ENCODE data around the gene LRRC59. TPM values are rescaled to one million over a fixed set of nuclear protein-coding genes. Genes with fewer than 3 reads are reported as not detected.

LRRC59 gene
- total and polyA plus RNA-seq, 2 of the 4 experiments (the other 2 are of a cell fraction): 139 to 233 TPM

- no peak overlapping the region for H4K91ac ChIP-seq (ENCODE audit: insufficient read depth, low read depth, low read length)
- no peak overlapping the region for H3K4ac ChIP-seq (ENCODE audit: low read depth, low read length)
- H4K20me1 ChIP-seq (ENCODE audit: insufficient read depth, low read length): no peaks in the 10 kb centered on the region
- ChIA-PET CTCF (no interaction called here), POLR2A (ENCODE audit: unreplicated experiment) (no interaction called here)
- no peak overlapping the region for H4K5ac ChIP-seq (ENCODE audit: low read depth, low read length)
- TF ChIP-seq ELK1 (IDR thresholded peaks at IDR 0.05; ENCODE audit: borderline replicate concordance, low read depth, low read length) (no peak), RFX5 (IDR thresholded peaks at IDR 0.05; ENCODE audit: low read depth, low read length) (no peak), POLR2A (IDR thresholded peaks at IDR 0.05; ENCODE audit: low read depth, low read length) (no peak), USF2 (IDR thresholded peaks at IDR 0.05; ENCODE audit: low read depth, low read length) (no peak), RAD21 (IDR thresholded peaks at IDR 0.05; ENCODE audit: low read length) (no peak)
- no peak overlapping the region for H3K18ac ChIP-seq (ENCODE audit: low read depth, low read length)
- H2BK120ac ChIP-seq (ENCODE audit: low read depth, low read length): no peak overlapping the region
- H3K9ac ChIP-seq (ENCODE audit: low read depth, low read length): no peak overlapping the region
- WGBS, 2 experiments (ENCODE audit: extremely low coverage in 2 of 2, insufficient read length in 1 of 2): no CpG with 5 or more reads among the region's 2 CpGs
- H3K27ac ChIP-seq (ENCODE audit: insufficient read depth, low read length): no peak overlapping the region
- no peaks in the 10 kb centered on the region for H3K9me1 ChIP-seq (ENCODE audit: insufficient read depth, low read length)
- 0 out of 2 replicates have a peak, but pooled peaks cover 2% of the 10 kb centered on the region for H3K27me3 ChIP-seq (ENCODE audit: control insufficient read depth, insufficient read depth, low read length)
- in situ Hi-C loops (cut with MboI; ENCODE audit: low sequenced_read_pairs) (no loop called here), dilution Hi-C loops (cut with HindIII; ENCODE audit: low sequenced_read_pairs, unreplicated experiment) (no loop called here), intact Hi-C loops (cut with micrococcal nuclease) (no loop called here)
- H3K4me1 ChIP-seq (ENCODE audit: control insufficient read depth, insufficient read depth, low read length): no peaks in the 10 kb centered on the region
- no peak overlapping the region for H2AFZ ChIP-seq (replicated peaks; ENCODE audit: low read length, poor library complexity)
- no peak overlapping the region for H2AK5ac ChIP-seq (ENCODE audit: low read depth, low read length)
- H3K9me3 ChIP-seq (ENCODE audit: control insufficient read depth, insufficient read depth, low read length): peaks cover 2% of the 10 kb centered on the region; the same call in 1 of the 2 replicates
- no peak overlapping the region for H3K4me3 ChIP-seq (ENCODE audit: insufficient read depth, low read depth, low read length)
- no TSS peak for BruUV-seq (replicated peaks)
- no peak overlapping the region for H2AK9ac ChIP-seq (replicated peaks; ENCODE audit: low read depth, low read length, poor library complexity)
- no peak overlapping the region for H3K14ac ChIP-seq (replicated peaks; ENCODE audit: low read depth, low read length)
- no peak overlapping the region for H2BK15ac ChIP-seq (ENCODE audit: low read depth, low read length)
- no peak overlapping the region for H2BK5ac ChIP-seq (ENCODE audit: low read depth, low read length, poor library complexity, severe bottlenecking)
- no peak overlapping the region for H3K4me2 ChIP-seq (ENCODE audit: low read depth, low read length)
- ATAC-seq (ENCODE audit: low read depth) (no peak), DNase-seq (peak; percentile 15)
- H3K23ac ChIP-seq (ENCODE audit: low read depth, low read length): no peak overlapping the region
- no peak overlapping the region for H4K8ac ChIP-seq (ENCODE audit: low read depth in 2 of 2, low read length in 2 of 2)
- no peak overlapping the region for H3K56ac ChIP-seq (ENCODE audit: extremely low read depth, insufficient read depth, low read length)
- no peak overlapping the region for H2BK20ac ChIP-seq (ENCODE audit: low read depth, low read length)
- H3K79me1 ChIP-seq (ENCODE audit: low read depth in 1 of 2, low read length in 2 of 2): no peaks in the 10 kb centered on the region
- no peaks in the 10 kb centered on the region for H3K36me3 ChIP-seq (ENCODE audit: control insufficient read depth, insufficient read depth, low read length)
These were observed 59.4 kb downstream of the LRRC59 start for GRCh38 chr17:50337956-50338355.
